HepG2 (cell line): ENCODE results near the gene OR7G2. TPM values are rescaled to one million over a fixed set of nuclear protein-coding genes. Genes with fewer than 3 reads are reported as not detected.
A peak's percentile ranks its signal among the peaks of the same experiment; 100 is the strongest.

Experiments used
- BCLAF1 ChIP-seq: fragments of 450-650 bp; IDR thresholded peaks from 2 replicates; pipeline ENCODE4 v1.6.1; 2017; ENCODE audit warnings: mild to moderate bottlenecking
- CHD2 ChIP-seq: IDR thresholded peaks from 2 replicates; pipeline ENCODE4 v1.6.1; 2011; ENCODE audit warnings: low read depth, low read length, improper control_type of control experiment
- FOXK1 ChIP-seq: sonication (generic); formaldehyde crosslinking; IDR thresholded peaks from 2 replicates; pipeline ENCODE4 v1.4.0; 2020; ENCODE audit warnings: low read depth, missing genetic modification reagents, borderline replicate concordance
- HIVEP1 ChIP-seq: sonication (generic); formaldehyde crosslinking; IDR thresholded peaks from 2 replicates; pipeline ENCODE4 v1.4.0; 2020; ENCODE audit warnings: mild to moderate bottlenecking, missing genetic modification reagents
- KDM5B ChIP-seq: sonication (generic); formaldehyde crosslinking; IDR thresholded peaks from 2 replicates; pipeline ENCODE4 v1.4.0; 2020; ENCODE audit warnings: missing genetic modification reagents, mild to moderate bottlenecking, borderline replicate concordance
- MAZ ChIP-seq, 2 experiments: sonication (generic) in 1 of 2; formaldehyde crosslinking in 1 of 2; IDR thresholded peaks; 2 replicates each; pipeline versions ENCODE4 v1.5.0 to v1.6.1; 2012 to 2020; ENCODE audit warnings: low read depth in 2 of 2, mild to moderate bottlenecking in 2 of 2, borderline replicate concordance in 1 of 2, improper control_type of control experiment in 1 of 2, low read length in 1 of 2, missing genetic modification reagents in 1 of 2, moderate library complexity in 1 of 2
- MIXL1 ChIP-seq: IDR thresholded peaks from 2 replicates; pipeline ENCODE4 v1.6.1; 2016
- NFYB ChIP-seq: sonication (generic); formaldehyde crosslinking; IDR thresholded peaks from 2 replicates; pipeline ENCODE4 v1.4.0; 2020; ENCODE audit warnings: missing genetic modification reagents
- SAP130 ChIP-seq: IDR thresholded peaks from 2 replicates; pipeline ENCODE4 v1.6.1; 2016; ENCODE audit warnings: low read depth
- SNAPC4 ChIP-seq: sonication (generic); formaldehyde crosslinking; IDR thresholded peaks from 2 replicates; pipeline ENCODE4 v1.4.0; 2020; ENCODE audit warnings: mild to moderate bottlenecking, missing genetic modification reagents
- ZBTB21 ChIP-seq: sonication (generic); formaldehyde crosslinking; IDR thresholded peaks from 2 replicates; pipeline ENCODE4 v1.4.0; 2020; ENCODE audit warnings: missing genetic modification reagents
- ZNF430 ChIP-seq: sonication (generic); formaldehyde crosslinking; IDR thresholded peaks from 2 replicates; pipeline ENCODE4 v1.9.0; 2021; ENCODE audit warnings: mild to moderate bottlenecking, missing genetic modification reagents
- ZNF546 ChIP-seq: sonication (generic); formaldehyde crosslinking; conservative IDR thresholded peaks from 2 replicates; pipeline ENCODE4 v1.8.1; 2023; ENCODE audit warnings: mild to moderate bottlenecking, missing genetic modification reagents
- ZNF674 ChIP-seq: sonication (generic); formaldehyde crosslinking; IDR thresholded peaks from 2 replicates; pipeline ENCODE4 v1.5.0; 2020; ENCODE audit warnings: low read depth, mild to moderate bottlenecking, missing genetic modification reagents
- ZXDC ChIP-seq: sonication (generic); formaldehyde crosslinking; IDR thresholded peaks from 2 replicates; pipeline ENCODE4 v1.5.0; 2020; ENCODE audit warnings: mild to moderate bottlenecking, missing genetic modification reagents
- polyA plus RNA-seq, 8 experiments: library from polyadenylated mRNA; depleted of rRNA in 3 of 8; stranded (reverse) in 7 of 8; unstranded in 1 of 8; fragments of >200 nt; fragmentation: Illumina TruSeq in 4 of 8; extraction: Trizol in 4 of 8; gene quantifications; 2 replicates each; pipeline versions ENCODE4 v1.2.1 to v1.2.3, GENCODE V29; 2011 to 2016; ENCODE audit warnings: low read depth in 4 of 8, missing spikeins in 1 of 8, mixed read lengths in 1 of 8; ENCODE audit not compliant: insufficient read depth in 1 of 8
- total RNA-seq, 5 experiments: library from RNA; depleted of rRNA; stranded (reverse); fragments of >200 nt; fragmentation: Illumina TruSeq; extraction: Trizol; gene quantifications; 2 replicates each; pipeline ENCODE4 v1.2.3, GENCODE V29; 2016; ENCODE audit warnings: low read depth in 1 of 5

OR7G2 gene
- total and polyA plus RNA-seq, 2 of the 13 experiments (the other 11 are each of a cell fraction or from before 2014, with no cell fraction given) = not detected

- TF ChIP-seq ZXDC (CRISPR knock-in tag) (peak; percentile 50; the same call in 1 of the 2 replicates), ZNF430 (CRISPR knock-in tag) (peak; percentile 66; the same call in 1 of the 2 replicates), FOXK1 (CRISPR knock-in tag) (peak; percentile 53; the same call in 1 of the 2 replicates), HIVEP1 (CRISPR knock-in tag) (peak; percentile 59; the same call in 1 of the 2 replicates), MIXL1 (CRISPR knock-in tag) (0 out of 2 replicates have a peak, but pooled peaks have one; percentile 48), ZBTB21 (CRISPR knock-in tag) (no peak), KDM5B (peak; percentile 80; the same call in 1 of the 2 replicates), SNAPC4 (CRISPR knock-in tag) (peak; percentile 78; the same call in 1 of the 2 replicates), MAZ (IDR thresholded peaks at IDR 0.05; ENCODE audit: borderline replicate concordance, low read depth, low read length) (peak; percentile 38; the same call in 1 of the 2 replicates), MAZ (CRISPR knock-in tag; IDR thresholded peaks at IDR 0.05; ENCODE audit: low read depth) (no peak), CHD2 (peak; percentile 97), ZNF546 (CRISPR knock-in tag) (peak; percentile 68; the same call in 1 of the 2 replicates), ZNF674 (CRISPR knock-in tag) (no peak), SAP130 (CRISPR knock-in tag) (peak; percentile 88), NFYB (peak; percentile 55), BCLAF1 (no peak)
These were observed 33.0 kb upstream of the OR7G2 start, which contains the start of gene ZNF317 (continued) for GRCh38 chr19:9140159-9140874.
